Measurements from ENCODE around the gene PGAP3.
"Not testable (repeated sequence)": the region's sequence is repeated elsewhere in the genome, so short reads cannot be mapped to it uniquely, and the experiment has no call there.

PGAP3 gene

GRCh38 chr17:39687546-39688474 lies at the start of gene PGAP3:
PGAP3 (minus strand) TSS chr17:39688057; CDS start chr17:39688014, 43 bp downstream.
- DNase-seq, result peak; percentile 96

GRCh38 chr17:39737206-39737759 lies 49.4 kb upstream of the PGAP3 start:
- DNase-seq, result no peak

GRCh38 chr17:39736319-39737165 lies 48.7 kb upstream of the PGAP3 start:
- DNase-seq, result no peak

GRCh38 chr17:39735882-39736281 lies 48.0 kb upstream of the PGAP3 start:
- DNase-seq, result no peak

- DNase-seq, result no peak
Observed at GRCh38 chr17:39732586-39732985, 44.7 kb upstream of the PGAP3 start.

GRCh38 chr17:39730095-39730921 lies 42.5 kb upstream of the PGAP3 start, which contains the start of gene MIEN1:
MIEN1 (minus strand) TSS chr17:39730532; CDS start chr17:39730495, 37 bp downstream.
- peak; percentile 72 for DNase-seq

- DNase-seq, result no peak
Observed at GRCh38 chr17:39729280-39729851, 41.5 kb upstream of the PGAP3 start.

- no peak for DNase-seq
Observed at GRCh38 chr17:39727556-39727955, 39.7 kb upstream of the PGAP3 start.

- no peak for DNase-seq
Observed at GRCh38 chr17:39726617-39727016, 38.8 kb upstream of the PGAP3 start.

- not testable (repeated sequence) for DNase-seq
Observed at GRCh38 chr17:39725923-39726322, 38.1 kb upstream of the PGAP3 start.

GRCh38 chr17:39724731-39725130 lies 36.9 kb upstream of the PGAP3 start:
- no peak for DNase-seq

- no peak for DNase-seq
Observed at GRCh38 chr17:39722965-39723848, 35.4 kb upstream of the PGAP3 start.

GRCh38 chr17:39722104-39722503 lies 34.2 kb upstream of the PGAP3 start:
- no peak for DNase-seq

GRCh38 chr17:39719563-39720355 lies 31.9 kb upstream of the PGAP3 start:
- DNase-seq, result no peak

- DNase-seq, result no peak
Observed at GRCh38 chr17:39717660-39718059, 29.8 kb upstream of the PGAP3 start.

GRCh38 chr17:39716879-39717536 lies 29.2 kb upstream of the PGAP3 start:
- DNase-seq, result no peak

GRCh38 chr17:39716073-39716818 lies 28.4 kb upstream of the PGAP3 start:
- DNase-seq, result no peak

- DNase-seq, result no peak
Observed at GRCh38 chr17:39715375-39716072, 27.7 kb upstream of the PGAP3 start.
